HG02981 (cell line): ENCODE results near the gene GSTM1.
"Not testable (repeated sequence)": the region's sequence is repeated elsewhere in the genome, so short reads cannot be mapped to it uniquely, and the experiment has no call there.

Experiments
- ATAC-seq: cut with Tn5 transposase; IDR thresholded peaks from one replicate; pipeline ENCODE4 v1.9.1; 2021; ENCODE audit warnings: mild to moderate bottlenecking, moderate library complexity; ENCODE audit not compliant: unreplicated experiment

GSTM1 gene

GRCh38 chr1:109659997-109660690, 27.5 kb upstream of the GSTM1 start:
- ATAC-seq: no peak

GRCh38 chr1:109660691-109661026, 27.0 kb upstream of the GSTM1 start:
- not testable (repeated sequence) for ATAC-seq

GRCh38 chr1:109661391-109661790, 26.2 kb upstream of the GSTM1 start:
- ATAC-seq: no peak

GRCh38 chr1:109664671-109665070, 22.9 kb upstream of the GSTM1 start:
- ATAC-seq: no peak

- ATAC-seq: peak; percentile 87
Observed at GRCh38 chr1:109667452-109668122, 20.0 kb upstream of the GSTM1 start, which contains the start of gene GSTM2. Gene GSTM2, plus strand, starts transcription at chr1:109668057. Its CDS starts 59 bp downstream, at chr1:109668116.

DNA sequence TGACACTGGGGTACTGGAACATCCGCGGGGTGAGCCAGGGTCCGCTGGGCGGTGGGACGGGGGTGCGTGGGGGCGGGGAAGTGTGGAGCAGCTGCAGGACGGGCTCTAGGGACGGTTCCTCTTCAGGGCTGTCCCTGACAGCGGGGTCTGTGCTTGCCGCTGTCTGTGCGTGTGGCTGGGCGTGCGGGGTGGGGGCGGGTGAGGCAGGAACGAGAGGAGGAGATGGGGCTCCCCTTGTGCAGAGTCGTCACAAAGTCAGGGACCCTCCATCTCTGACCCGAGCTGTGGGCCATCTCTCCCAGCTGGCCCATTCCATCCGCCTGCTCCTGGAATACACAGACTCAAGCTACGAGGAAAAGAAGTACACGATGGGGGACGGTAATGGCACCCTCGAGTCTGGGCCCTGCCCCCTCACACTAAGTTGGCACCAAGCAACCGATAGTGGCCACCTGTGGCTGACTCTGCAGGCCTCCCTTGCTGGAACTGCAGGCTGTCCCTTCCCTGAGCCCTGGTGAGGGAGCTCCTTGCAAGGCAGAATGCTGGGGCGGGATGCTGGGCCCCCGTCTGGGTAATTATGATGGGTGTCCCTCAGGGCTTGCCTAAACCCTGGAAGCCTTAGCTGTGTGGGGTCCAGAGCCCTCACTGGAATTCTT, 19.4 kb upstream of the GSTM1 start:
- ATAC-seq: peak; percentile 21

DNA sequence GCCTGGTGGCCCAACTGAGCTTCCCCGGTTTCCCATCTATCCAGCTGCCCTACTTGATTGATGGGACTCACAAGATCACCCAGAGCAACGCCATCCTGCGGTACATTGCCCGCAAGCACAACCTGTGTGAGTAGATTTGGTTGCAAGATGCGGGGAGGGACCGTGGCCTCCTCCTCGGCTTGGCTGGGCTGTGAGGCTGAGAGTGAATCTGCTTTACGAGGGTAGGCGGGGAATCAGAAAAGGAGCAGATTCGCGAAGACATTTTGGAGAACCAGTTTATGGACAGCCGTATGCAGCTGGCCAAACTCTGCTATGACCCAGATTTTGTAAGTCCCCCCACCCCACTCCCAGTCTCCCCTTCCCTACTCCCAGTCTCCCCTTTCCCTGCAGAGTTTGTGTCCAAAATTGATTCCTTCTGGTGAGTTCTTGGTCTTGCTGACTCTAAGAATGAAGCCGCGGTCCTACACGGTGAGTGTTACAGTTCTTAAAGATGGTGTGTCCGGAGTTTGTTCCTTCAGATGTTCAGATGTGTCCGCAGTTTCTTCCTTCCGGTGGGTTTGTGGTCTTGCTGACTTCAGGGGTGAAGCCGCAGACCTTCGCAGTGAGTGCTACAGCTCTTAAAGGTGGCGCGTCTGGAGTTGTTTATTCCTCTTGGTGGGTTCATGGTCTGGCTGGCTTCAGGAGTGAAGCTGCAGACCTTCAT, 18.2 kb upstream of the GSTM1 start:
- ATAC-seq: no peak

GRCh38 chr1:109669949-109670302, 17.7 kb upstream of the GSTM1 start:
- not testable (repeated sequence) for ATAC-seq

DNA sequence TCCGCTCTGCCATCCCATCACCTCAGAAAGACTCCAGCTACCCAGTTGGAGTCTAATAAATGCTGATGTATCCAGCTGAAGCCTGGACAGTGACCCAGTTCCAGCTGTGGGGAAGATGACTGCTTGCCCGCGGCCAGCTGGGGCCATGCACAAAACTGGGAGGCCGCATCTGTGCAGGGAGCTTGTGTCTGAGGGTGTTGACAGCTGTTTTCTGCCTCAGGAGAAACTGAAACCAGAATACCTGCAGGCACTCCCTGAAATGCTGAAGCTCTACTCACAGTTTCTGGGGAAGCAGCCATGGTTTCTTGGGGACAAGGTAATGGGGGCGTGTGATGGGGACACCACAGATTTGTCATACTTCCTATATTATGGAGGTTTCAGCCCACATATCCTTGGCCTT, 16.6 kb upstream of the GSTM1 start:
- ATAC-seq: no peak

DNA sequence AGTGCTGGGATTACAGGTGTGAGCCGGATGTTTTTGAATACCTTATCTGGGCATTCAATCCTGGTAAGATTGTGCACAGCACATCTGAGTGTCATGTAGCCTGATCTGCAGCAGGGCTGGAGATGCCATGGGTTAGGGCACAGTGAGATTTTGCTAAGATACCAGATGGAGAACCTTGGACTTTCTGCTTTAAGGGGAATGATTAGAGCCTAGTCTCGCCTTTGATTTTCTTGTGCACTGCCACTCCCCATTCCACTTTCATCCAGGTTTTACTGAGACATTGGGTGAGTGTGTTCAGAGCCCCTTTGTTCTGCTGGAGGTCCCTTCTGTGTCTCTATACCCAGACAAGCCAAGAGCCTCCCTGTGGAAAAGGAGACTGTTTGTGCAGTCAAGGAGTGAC, 13.8 kb upstream of the GSTM1 start:
- ATAC-seq: not testable (repeated sequence)

DNA sequence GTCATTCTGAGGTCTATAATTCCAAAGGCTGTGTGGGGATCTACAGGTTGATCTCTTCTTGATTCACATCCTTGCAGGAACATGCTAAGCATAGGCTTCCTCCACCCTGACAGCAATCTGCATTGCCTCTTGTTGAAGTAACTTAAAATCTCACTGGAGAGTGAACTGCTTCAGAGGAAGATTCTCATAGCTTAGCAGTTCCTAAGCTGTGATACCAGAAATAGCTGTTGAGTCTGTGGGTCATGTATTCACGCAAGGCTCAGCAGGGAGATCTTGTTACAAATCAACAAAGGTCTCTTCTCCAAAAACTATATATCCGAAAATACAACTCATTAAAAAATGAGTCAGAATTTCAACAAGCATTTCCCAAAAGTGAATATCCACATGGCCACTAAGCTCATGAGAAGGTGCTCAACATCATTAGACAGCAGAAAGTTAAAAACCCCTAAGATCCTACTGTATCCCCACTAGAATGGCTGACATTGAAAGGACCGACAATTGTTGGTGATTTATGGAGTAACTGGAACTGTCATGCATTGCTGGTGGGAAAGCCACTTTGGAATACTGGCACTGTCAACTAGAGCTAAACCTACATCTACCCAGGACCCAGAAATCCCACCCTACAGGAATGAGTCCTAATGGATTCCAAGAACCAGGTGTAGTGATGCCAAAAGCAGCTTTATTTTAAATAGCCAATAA, 10.8 kb upstream of the GSTM1 start:
- not testable (repeated sequence) for ATAC-seq

DNA sequence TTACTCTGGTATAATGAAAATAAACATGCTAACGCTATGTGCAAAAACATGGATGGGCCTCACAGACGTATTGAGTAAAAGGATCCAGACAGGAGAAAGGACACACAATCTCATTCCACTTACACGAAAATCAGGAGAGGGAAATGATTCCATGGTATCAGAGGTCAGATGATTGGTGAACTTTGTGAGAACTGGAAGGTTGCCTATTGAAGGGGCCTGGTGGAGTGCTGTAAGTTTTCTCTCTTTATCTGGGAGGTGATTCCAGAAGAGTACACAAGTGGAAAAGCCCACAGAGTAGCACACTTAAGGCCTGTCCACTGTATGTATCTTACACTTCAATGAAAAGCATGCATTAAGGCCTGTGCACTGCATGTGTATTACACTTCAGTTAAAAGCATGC, 10.2 kb upstream of the GSTM1 start:
- no peak for ATAC-seq

- not testable (repeated sequence) for ATAC-seq
Observed at GRCh38 chr1:109678637-109679036, 9.0 kb upstream of the GSTM1 start.

DNA sequence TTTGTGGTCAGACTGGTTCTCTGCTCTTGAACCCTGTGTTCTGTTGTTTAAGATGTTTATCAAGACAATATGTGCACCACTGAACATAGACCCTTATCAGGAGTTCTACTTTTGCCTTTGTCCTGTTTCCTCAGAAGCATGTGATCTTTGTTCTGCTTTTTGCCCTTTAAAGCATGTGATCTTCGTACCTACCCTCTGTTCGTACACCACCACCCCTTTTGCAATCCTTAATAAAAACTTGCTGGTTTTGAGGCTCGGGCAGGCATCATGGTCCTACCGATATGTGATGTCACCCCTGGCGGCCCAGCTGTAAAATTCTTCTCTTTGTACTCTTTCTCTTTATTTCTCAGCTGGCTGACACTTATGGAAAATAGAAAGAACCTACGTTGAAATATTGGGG, 2.8 kb upstream of the GSTM1 start:
- ATAC-seq: not testable (repeated sequence)

GRCh38 chr1:109685399-109685798, 2.2 kb upstream of the GSTM1 start:
- not testable (repeated sequence) for ATAC-seq

DNA sequence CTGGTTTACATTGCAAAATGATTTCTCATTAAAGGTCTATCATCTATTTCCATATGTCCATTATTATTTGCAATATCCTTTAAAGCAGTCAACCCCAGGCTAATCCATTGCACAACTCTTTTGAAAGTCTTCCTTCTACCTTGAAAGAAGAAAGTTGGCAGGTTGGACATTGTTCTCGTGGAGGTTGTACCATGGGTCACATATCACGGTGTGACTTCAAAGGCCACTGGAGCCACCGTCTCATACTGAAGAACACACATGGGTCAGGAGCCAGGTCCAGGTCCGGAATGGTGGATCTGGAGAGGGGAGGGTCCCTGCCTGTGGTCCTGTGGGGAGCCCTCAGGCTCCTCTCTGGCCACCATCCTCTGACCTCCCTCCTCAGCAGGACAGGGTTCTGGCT, 1.7 kb upstream of the GSTM1 start:
- ATAC-seq: not testable (repeated sequence)

DNA sequence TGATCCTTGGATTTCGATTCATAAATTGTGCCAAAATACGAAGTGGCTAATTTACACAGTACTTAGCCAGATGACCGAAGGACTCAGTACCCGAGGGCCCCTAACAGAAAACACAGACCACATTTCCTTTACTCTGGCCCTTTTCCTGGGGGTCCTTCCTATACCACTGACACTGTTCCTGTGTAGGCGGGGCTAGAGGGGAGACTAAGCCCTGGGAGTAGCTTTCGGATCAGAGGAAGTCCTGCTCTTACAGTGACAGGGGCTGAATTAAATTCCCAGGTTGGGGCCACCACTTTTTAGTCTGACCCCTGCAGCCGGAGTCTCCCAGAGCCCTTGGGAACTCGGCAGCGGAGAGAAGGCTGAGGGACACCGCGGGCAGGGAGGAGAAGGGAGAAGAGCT, 508 bp upstream of the GSTM1 start:
- ATAC-seq: not testable (repeated sequence)

GRCh38 chr1:109689844-109690405, 2.3 kb downstream of the GSTM1 start:
- no peak for ATAC-seq

- no peak for ATAC-seq
Observed at GRCh38 chr1:109691759-109692158, 4.1 kb downstream of the GSTM1 start.

- not testable (repeated sequence) for ATAC-seq
Observed at GRCh38 chr1:109694400-109694799, 6.8 kb downstream of the GSTM1 start.

DNA sequence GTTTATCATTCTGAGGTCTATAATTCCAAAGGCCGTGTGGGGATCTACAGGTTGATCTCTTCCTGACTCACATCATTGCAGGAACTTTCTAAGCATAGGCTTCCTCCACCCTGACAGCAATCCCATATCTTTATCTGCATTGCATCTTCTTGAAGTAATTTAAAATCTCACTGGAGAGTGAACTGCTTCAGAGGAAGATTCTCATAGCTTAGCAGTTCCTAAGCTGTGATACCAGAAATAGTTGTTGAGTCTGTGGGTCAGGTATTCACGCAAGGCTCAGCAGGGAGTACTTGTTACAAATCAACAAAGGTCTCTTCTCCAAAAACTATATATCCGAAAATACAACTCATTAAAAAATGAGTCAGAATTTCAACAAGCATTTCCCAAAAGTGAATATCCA, 7.5 kb downstream of the GSTM1 start:
- ATAC-seq: not testable (repeated sequence)
